Ascending aorta (tissue), 2 donors: ENCODE data around the gene PLAC9. TPM values are rescaled to one million over a fixed set of nuclear protein-coding genes. Genes with fewer than 3 reads are reported as not detected.
"Not testable (repeated sequence)": the region's sequence is repeated elsewhere in the genome, so short reads cannot be mapped to it uniquely, and the experiment has no call there.

Experiments used
- DNase-seq, 2 donors: peaks; one replicate each; pipeline ENCODE4 v3.0.0-alpha.2; 2019; ENCODE audit warnings: low spot score in 2 of 2
- H3K27ac ChIP-seq, 2 donors: fragments of 200-600 bp; sonication (generic); one replicate each; pipeline ENCODE4 v1.5.1; 2016 to 2017; ENCODE audit warnings: mild to moderate bottlenecking in 1 of 2
- H3K27me3 ChIP-seq: fragments of 200-600 bp; sonication (generic); one replicate; pipeline ENCODE4 v1.5.1; 2017
- H3K36me3 ChIP-seq, 2 donors: fragments of 200-600 bp; sonication (generic); one replicate each; pipeline ENCODE4 v1.5.1; 2016
- H3K4me1 ChIP-seq, 2 donors: fragments of 200-600 bp; sonication (generic); one replicate each; pipeline ENCODE4 v1.5.1; 2016 to 2017; ENCODE audit warnings: mild to moderate bottlenecking in 1 of 2
- H3K4me3 ChIP-seq, 2 donors: fragments of 200-600 bp; sonication (generic); one replicate each; pipeline ENCODE4 v1.5.1; 2016 to 2017; ENCODE audit warnings: mild to moderate bottlenecking in 1 of 2
- H3K9me3 ChIP-seq, 2 donors: fragments of 200-600 bp; sonication (generic); one replicate each; pipeline ENCODE4 v1.5.1; 2016
- intact Hi-C: fragments of 100-400 bp; cut with DNase I; formaldehyde crosslinking; loops from one replicate; pipeline ENCODE4 v1.15.1; 2023
- total RNA-seq: library from RNA; depleted of rRNA; stranded (reverse); fragments of >200 nt; gene quantifications from one replicate; pipeline ENCODE4 v1.1.0, GENCODE V29; 2016
- TF ChIP-seq, protein P1 (sequence below), 3 experiments: fragments of 200-600 bp in 2 of 3; fragments of 450-650 bp in 1 of 3; sonication (generic) in 2 of 3; IDR thresholded peaks; one replicate each; pipeline ENCODE4 v1.5.1; 2016 to 2019; ENCODE audit warnings: antibody characterized with exemption in 3 of 3, mild to moderate bottlenecking in 1 of 3, moderate library complexity in 1 of 3

PLAC9 gene
- total RNA-seq, 1 donor from 2014 or later, result 221 TPM

DNA sequence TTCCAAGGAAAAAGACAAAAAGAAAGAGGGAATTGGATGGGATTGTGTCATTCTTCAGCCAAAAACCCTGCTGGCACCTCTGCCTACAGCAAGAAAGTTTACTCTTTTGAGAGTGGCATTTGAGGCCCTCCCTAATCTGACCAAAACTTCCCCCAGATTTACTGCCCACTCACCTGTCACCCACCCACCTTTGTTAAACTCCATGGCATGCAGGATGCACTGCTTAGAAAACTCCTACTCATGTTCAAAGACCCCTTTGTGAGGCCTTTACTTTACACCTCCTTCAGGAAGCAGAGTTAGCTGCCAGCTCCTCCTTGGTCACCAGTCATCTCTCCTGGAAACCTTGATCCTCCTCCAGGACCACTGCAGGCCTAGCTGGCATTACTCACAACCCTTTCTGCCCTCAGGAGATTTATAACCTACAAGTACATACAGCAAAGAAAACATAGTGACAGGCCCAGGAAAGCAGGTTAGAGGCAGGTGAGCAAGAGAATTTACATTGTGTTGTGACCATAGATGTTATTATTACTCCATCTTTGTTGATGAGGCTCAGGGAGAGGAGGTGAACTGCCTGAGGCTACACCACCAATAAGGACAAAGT is 10.3 kb upstream of the PLAC9 start:
- Histone ChIP-seq H3K27me3 (no peaks in the 10 kb centered on the region), H3K27ac (no peak overlapping the region), H3K36me3 (no peaks in the 10 kb centered on the region), H3K4me3 (no peak overlapping the region), H3K9me3 (no peaks in the 10 kb centered on the region), H3K4me1 (no peaks in the 10 kb centered on the region)
- intact Hi-C loops, result no loop called here
- no peak for DNase-seq
- TF ChIP-seq, protein P1, sequence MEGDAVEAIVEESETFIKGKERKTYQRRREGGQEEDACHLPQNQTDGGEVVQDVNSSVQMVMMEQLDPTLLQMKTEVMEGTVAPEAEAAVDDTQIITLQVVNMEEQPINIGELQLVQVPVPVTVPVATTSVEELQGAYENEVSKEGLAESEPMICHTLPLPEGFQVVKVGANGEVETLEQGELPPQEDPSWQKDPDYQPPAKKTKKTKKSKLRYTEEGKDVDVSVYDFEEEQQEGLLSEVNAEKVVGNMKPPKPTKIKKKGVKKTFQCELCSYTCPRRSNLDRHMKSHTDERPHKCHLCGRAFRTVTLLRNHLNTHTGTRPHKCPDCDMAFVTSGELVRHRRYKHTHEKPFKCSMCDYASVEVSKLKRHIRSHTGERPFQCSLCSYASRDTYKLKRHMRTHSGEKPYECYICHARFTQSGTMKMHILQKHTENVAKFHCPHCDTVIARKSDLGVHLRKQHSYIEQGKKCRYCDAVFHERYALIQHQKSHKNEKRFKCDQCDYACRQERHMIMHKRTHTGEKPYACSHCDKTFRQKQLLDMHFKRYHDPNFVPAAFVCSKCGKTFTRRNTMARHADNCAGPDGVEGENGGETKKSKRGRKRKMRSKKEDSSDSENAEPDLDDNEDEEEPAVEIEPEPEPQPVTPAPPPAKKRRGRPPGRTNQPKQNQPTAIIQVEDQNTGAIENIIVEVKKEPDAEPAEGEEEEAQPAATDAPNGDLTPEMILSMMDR (IDR thresholded peaks at IDR 0.05), result no peak

DNA sequence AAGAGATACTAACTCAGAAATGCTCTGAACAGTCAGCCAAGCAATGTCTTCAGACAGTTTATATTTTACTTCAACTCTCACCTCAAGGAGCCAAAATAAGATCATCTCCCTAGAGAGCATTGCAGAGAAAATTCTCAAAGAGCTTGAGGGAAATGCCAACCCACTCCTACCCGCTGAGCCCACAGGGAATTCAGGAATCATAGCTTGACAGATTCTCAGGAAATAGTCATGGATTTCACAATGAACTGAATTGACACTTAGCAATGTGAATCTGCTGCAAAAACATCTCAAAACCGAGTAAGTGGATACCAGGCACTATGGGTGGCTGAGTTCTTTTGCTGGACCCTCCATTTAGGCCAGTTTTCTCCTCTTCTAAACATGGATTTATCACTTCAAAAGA is 9.8 kb upstream of the PLAC9 start:
- H3K27me3 ChIP-seq, result no peaks in the 10 kb centered on the region
- H3K4me3 ChIP-seq, result no peak overlapping the region
- intact Hi-C loops, result no loop called here
- no peaks in the 10 kb centered on the region for H3K9me3 ChIP-seq
- H3K4me1 ChIP-seq, result no peaks in the 10 kb centered on the region
- DNase-seq, result no peak
- H3K36me3 ChIP-seq, result no peaks in the 10 kb centered on the region
- no peak overlapping the region for H3K27ac ChIP-seq
- TF ChIP-seq, protein P1 (IDR thresholded peaks at IDR 0.05), result no peak

DNA sequence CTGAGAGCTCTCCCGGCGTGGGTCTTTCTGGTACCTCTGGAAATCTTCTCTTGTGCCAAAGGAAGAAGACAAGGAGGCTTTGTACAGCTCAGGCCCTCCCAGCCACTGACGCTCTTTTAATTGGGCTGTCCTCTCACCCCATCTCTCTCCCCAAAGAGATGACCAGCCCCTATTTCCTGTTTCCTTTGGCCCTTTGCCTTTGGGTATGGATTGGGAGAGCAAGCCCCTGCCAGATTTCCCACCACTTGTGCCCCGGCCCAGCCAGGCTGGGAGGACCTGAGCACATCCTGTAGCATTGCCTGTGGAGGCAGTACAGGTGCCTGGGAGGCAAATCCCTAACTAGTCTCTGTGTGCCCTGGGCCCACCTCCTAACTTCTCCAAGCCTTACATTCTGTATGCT is 5.7 kb upstream of the PLAC9 start:
- intact Hi-C loops, result no loop called here
- no peak overlapping the region for H3K27ac ChIP-seq
- no peaks in the 10 kb centered on the region for H3K36me3 ChIP-seq
- TF ChIP-seq, protein P1 (IDR thresholded peaks at IDR 0.05), result no peak
- DNase-seq, result no peak
- no peaks in the 10 kb centered on the region for H3K9me3 ChIP-seq
- H3K4me1 ChIP-seq, result no peaks in the 10 kb centered on the region
- H3K4me3 ChIP-seq, result no peak overlapping the region
- no peaks in the 10 kb centered on the region for H3K27me3 ChIP-seq

DNA sequence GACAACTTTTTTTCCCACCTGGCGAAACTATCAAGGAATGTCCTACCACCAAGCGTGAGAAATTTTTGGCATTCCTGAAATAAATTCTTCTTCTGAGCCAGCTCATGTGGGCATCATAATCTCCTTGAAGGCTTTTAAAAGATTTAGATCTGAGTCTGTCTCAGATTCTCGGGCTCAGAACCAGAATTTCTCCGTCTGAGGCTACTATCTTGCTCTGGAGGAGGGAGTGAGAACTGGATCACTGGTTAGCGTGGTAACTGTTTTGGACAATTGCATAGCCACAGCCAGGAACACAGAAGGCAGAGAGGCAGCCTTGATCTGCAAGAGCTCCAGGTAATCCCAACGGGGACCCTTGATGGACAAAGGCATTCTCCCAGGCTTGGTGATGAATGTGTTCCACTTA is 1.0 kb upstream of the PLAC9 start:
- Histone ChIP-seq H3K36me3 (no peaks in the 10 kb centered on the region), H3K27me3 (no peaks in the 10 kb centered on the region), H3K9me3 (no peaks in the 10 kb centered on the region), H3K27ac (no peak overlapping the region), H3K4me1 (peaks cover 0 to 10% of the 10 kb centered on the region in 2 donors), H3K4me3 (no peak overlapping the region)
- no peak for DNase-seq
- TF ChIP-seq, protein P1 (IDR thresholded peaks at IDR 0.05), result no peak
- intact Hi-C loops, result no loop called here

DNA sequence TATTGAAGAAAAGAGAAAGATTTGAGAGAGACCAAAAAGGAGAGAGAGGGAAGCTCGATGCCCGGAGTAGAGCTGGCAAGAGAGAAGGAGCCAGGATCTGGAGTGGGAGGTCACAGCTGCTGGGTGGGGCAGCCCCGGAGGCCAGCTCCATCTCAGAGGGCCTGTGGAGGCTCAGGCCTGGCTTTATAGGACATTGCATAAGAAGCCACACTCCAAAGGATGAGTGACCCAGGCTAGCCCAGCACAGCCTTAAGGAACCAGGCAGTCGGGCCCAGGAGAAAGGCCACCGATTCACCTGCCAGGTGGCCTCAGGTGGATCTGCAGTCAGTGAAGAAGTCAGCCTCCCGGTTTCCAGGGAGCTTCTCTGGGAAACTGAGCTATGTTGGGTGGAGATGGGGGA is 676 bp downstream of the PLAC9 start:
- TF ChIP-seq, protein P1 (IDR thresholded peaks at IDR 0.05), result no peak
- no peak for DNase-seq
- H3K36me3 ChIP-seq, result no peaks in the 10 kb centered on the region
- peak overlapping the region; percentile 61 to 73 for H3K4me3 ChIP-seq
- intact Hi-C loops, result loop anchor here (2.0 kb wide), 1 partner anchor 54 kb away; the partner anchor contains the start of gene TMEM254
- no peaks in the 10 kb centered on the region for H3K9me3 ChIP-seq
- peak overlapping the region; percentile 74 to 85 for H3K27ac ChIP-seq
- H3K4me1 ChIP-seq, result peaks cover 0 to 15% of the 10 kb centered on the region in 2 donors
- H3K27me3 ChIP-seq, result no peaks in the 10 kb centered on the region

DNA sequence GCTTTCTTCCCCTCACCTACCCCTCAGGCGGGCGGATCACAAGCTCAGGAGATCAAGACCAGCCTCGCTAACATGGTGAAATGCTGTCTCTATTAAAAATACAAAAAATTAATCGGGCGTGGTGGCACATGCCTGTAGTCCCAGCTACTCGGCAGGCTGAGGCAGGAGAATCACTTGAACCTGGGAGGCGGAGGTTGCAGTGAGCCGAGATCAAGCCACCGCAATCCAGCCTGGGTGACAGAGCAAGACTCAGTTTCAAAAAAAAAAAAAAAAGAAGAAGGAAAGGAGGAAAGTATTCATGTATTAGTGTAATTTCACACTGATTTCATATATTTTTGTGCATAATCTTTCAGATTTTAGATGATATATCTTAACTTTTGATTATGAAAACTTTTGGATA is 1.2 kb downstream of the PLAC9 start:
- intact Hi-C loops, result loop anchor here (2.0 kb wide), 1 partner anchor 55 kb away; the partner anchor contains the start of gene TMEM254
- Histone ChIP-seq H3K4me3 (peak overlapping the region; percentile 61 to 73), H3K4me1 (peaks cover 0 to 15% of the 10 kb centered on the region in 2 donors), H3K27ac (peak overlapping the region; percentile 74 to 85)
- DNase-seq, H3K9me3 ChIP-seq, H3K36me3 ChIP-seq, H3K27me3 ChIP-seq: not testable (repeated sequence)
